Vagina (tissue), 2 donors: ENCODE measurements around the gene PARS2.

ENCODE experiments used
- CTCF ChIP-seq, 3 experiments: fragments of 450-650 bp in 2 of 3; fragments of 200-600 bp in 1 of 3; sonication (generic) in 1 of 3; IDR thresholded peaks; one replicate each; pipeline ENCODE4 v1.5.1; 2017 to 2019; ENCODE audit warnings: antibody characterized with exemption in 3 of 3, mild to moderate bottlenecking in 2 of 3, moderate library complexity in 2 of 3
- POLR2A ChIP-seq, 2 donors: fragments of 450-650 bp; IDR thresholded peaks; one replicate each; pipeline ENCODE4 v1.6.1; 2017; ENCODE audit warnings: antibody characterized with exemption in 2 of 2, mild to moderate bottlenecking in 2 of 2, moderate library complexity in 2 of 2
- POLR2AphosphoS5 ChIP-seq, 2 donors: sonication (generic); formaldehyde crosslinking; IDR thresholded peaks; one replicate each; pipeline ENCODE4 v1.9.0; 2017; ENCODE audit warnings: antibody characterized with exemption in 2 of 2, mild to moderate bottlenecking in 2 of 2, low read depth in 1 of 2; ENCODE audit not compliant: insufficient read depth in 1 of 2

- TF ChIP-seq CTCF (IDR thresholded peaks at IDR 0.05): no peak
- no peak for TF ChIP-seq POLR2AphosphoS5 (IDR thresholded peaks at IDR 0.05; ENCODE audit: insufficient read depth in 1 of 2, low read depth in 1 of 2)
- no peak for TF ChIP-seq POLR2A (IDR thresholded peaks at IDR 0.05)
Measured at GRCh38 chr1:54745864-54746263, 18.5 kb downstream of the PARS2 start.
